GM21737 (cell line): Measurements from ENCODE around the gene JPT1.
A peak's percentile ranks its signal among the peaks of the same experiment; 100 is the strongest.
"Not testable (repeated sequence)": the region's sequence is repeated elsewhere in the genome, so short reads cannot be mapped to it uniquely, and the experiment has no call there.

Experiments used
- ATAC-seq: cut with Tn5 transposase; IDR thresholded peaks from one replicate; pipeline ENCODE4 v1.9.1; 2021; ENCODE audit warnings: mild to moderate bottlenecking, moderate library complexity; ENCODE audit not compliant: unreplicated experiment

The JPT1 gene, protein sequence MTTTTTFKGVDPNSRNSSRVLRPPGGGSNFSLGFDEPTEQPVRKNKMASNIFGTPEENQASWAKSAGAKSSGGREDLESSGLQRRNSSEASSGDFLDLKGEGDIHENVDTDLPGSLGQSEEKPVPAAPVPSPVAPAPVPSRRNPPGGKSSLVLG

DNA sequence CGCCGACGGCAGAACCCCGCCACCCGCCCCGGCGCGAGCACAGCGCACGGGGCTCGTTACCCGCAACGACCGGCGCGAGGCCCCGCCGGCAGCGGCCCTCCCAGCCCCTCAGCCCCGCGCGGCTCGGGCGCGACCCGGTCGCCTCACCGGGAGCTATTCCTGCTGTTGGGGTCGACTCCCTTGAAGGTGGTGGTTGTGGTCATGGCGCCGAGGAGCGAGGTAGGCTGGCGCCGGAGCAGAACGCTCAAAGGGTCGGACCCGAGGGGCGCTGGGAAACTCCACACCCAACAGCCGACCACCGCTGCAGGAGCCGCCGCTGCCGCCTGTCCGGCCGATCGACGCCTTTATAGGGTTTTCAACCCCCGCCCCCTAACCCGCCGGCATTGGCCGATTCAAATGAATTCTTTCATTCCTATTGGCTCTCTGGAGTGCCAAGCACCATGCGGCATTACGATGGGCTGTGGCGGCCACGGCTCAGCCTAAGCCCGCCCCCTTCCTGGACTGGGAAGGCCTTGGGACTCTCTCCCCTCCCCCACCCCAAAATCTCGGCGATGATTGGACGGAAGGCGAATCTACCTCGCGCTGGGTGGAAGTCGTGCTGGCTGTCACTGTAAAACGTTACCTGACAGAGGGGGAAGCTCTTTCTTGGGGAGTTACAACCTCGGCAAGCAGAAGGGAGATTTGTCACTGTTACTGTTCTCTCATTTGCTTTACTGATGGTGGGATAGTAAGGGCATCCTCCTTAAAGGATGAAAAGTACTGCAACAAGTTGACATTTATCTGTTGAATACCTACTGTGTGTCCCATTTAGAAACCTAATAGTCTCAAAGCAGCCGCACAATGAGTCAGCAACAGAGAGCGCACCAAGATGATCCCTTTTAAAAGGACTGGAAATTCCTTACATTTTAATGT, at the start of gene JPT1:
JPT1 (minus strand) TSS at position 318 of the 912 bp plus-strand sequence; CDS start at position 203, 115 bp downstream.
- ATAC-seq, result peak; percentile 89

DNA sequence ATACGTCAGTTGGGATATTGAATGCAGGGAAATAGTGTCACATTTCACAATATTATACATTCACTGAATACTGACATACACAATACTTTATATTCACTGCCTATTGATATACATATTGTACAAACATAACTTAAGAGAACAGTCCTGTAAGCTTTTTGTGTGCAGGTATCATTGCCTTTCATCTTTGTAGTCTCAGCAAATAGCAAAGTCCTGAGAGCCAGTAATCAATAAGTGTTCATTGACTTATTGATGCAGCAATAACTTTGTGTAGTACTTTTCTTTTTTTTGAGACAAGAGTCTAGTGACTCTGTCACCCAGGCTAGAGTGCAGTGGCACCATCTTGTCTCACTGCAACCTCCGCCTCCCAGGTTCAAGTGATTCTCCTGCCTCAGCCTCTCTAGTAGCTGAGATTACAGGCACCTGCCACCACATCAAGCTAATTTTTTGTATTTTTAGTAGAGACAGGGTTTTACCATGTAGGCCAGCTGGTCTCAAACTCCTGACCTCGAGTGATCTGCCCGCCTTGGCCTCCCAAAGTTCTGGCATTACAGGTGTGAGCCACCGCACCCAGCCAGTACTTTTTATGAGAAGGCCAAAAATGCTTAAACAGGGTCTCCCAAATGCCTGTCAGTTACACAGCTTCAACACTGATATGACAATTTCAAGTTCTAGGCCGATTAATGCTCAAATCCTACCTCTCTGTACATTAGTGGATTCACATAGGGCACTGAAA, 45.7 kb upstream of the JPT1 start:
- ATAC-seq, result no peak

DNA sequence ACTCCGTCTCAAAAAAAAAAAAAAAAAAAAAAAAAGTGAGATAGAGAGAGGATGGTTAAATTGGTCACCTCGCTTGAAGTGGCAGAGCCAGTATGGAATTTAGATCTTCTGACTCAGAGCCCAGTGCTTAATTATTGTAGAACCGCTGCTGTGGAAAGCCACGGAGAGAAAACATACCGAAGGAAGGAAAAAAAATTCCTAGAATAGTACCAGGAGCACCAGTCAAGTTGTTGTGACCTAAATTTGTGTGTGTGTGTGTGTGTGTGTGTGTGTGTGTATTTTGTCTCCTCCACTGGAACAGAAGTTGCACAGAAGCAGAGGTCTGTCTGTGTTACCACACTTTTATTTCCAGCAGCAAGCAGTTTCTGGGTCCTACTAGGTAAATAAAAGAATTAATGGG, 40.6 kb upstream of the JPT1 start:
- no peak for ATAC-seq

DNA sequence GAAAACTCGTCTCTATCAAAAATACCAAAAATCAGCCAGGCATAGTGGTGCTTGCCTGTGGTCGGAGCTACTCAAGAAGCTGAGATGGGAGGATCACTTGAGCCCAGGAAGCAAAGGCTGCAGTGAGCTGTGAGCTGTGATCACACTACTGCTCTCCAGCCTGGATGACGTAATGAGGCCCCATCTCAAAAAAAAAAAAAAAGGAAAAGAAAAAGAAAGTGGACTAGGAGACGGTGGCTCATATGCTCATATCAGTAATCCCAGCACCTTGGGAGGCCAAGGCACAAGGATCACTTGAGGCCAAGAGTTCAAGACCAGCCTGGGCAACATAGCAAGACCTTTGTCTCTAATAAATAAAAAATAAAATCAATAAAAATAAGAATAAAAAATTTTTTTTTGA, 37.3 kb upstream of the JPT1 start:
- ATAC-seq, result no peak

DNA sequence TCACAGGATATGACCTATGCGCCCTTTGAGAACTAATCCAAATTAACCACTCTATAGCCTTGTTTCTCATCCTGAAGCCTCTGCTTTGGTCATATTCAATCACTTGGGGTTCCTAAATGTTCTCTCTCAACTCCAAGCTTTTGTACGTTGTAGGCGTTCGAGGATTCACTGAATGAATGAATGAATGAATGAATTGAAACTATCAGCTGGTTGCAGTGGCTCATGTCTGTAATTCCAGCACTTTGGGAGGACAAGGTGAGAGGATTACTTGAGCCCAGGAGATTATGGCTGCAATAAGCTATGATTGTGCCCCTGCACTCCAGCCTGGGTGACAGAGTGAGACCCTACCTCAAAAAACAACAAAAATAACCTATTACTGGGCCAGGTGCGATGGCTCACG, 34.3 kb upstream of the JPT1 start:
- no peak for ATAC-seq

DNA sequence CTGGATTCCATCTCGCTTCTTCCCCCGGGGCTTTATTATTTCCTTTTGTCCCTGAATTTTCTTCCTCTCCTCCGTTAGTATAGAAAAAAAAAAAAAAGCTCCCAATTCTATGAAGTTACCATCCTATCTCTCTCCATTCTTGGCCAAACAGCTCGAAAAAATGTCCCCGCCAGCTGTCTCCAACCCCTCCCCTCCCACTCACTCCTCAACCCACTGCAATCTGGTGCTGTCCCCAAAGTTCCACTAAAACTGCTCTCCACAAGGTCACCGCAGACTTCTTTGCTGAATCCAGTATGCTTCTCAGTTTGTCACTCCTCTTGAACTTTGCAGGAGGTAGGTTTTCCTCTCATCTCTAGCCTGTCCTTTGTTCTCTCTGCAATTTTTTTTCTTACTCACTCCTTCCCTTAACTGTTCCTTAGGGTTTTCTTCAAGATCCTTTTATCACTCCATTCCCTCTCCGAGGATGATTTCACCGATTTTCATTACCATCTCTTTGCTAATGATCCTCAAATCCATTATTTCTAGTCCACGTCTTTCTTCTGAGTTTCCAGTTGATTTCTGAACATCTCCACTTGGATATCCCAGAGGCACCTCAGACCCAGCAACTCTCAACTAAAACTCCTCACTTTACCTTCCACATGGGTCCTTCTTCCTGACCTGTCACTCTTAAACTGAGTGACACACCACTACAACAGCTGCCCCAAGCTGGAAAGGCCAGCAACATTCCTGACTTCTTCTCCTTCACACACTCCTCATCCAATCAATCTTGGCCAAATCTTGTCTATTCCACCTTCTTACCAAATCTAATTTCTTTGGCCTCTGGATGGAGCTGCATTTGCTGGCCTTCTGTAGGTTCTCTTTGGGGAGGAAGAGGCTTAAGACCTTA, 29.9 kb upstream of the JPT1 start:
- no peak for ATAC-seq

DNA sequence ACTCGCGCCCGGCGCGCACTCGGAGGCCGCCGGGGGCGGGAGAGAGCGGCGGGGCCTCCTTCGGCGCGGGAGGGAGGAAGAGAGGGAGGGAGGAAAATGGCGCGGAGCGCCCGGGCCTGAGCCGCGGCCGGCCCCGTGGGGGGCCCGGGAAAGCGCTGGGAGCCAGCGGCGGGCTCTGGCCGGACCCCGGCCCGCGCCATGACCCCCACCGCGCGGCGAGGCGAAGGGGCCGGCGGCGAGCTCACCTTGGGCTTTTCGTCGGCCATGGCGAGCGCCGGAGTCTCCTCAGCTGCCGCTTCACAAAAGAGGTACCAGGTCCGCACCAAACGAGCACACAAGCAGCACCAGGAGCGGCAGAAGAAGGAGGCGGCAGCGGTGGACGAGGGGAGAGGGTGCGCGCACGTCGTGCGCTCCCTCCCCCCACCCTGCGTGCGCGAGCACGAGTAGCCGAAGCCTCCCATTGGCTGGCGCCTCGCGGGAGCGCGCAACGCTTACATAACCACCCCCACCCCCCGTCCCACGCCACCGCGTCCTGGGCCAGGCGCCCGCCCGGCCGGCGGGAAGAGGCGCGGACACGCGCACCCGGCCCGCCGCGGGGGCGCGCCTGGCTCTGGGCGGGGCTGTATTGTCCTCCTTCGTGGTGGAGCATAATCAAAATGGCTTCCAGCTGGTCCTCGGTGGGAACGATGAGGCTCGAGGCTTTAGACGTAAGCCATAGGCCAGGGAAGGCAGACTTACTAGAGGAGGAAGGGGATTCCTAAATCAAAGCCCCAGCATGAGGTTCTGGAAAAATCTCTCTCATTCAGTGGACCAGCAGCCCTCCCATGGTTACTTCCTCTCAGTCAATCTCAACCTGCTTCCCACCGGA, 28.5 kb upstream of the JPT1 start, which contains the start of gene SUMO2:
SUMO2 (minus strand) TSS at position 391 of the 868 bp plus-strand sequence; CDS start at position 266, 125 bp downstream.
- ATAC-seq, result peak; percentile 73

DNA sequence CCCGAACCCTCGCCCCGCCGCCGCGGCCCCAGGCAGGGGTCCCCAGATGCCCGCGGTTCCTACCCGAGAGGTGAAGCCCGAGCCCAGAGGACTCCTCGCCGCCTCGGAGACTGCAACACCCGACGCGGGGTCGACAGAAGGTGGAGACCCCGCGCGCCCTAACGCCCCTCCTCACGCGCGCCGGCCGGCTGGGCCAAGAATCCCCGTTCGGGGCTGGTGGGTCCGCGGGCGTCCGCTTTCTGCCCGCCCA, 27.9 kb upstream of the JPT1 start:
- peak; percentile 17 for ATAC-seq

DNA sequence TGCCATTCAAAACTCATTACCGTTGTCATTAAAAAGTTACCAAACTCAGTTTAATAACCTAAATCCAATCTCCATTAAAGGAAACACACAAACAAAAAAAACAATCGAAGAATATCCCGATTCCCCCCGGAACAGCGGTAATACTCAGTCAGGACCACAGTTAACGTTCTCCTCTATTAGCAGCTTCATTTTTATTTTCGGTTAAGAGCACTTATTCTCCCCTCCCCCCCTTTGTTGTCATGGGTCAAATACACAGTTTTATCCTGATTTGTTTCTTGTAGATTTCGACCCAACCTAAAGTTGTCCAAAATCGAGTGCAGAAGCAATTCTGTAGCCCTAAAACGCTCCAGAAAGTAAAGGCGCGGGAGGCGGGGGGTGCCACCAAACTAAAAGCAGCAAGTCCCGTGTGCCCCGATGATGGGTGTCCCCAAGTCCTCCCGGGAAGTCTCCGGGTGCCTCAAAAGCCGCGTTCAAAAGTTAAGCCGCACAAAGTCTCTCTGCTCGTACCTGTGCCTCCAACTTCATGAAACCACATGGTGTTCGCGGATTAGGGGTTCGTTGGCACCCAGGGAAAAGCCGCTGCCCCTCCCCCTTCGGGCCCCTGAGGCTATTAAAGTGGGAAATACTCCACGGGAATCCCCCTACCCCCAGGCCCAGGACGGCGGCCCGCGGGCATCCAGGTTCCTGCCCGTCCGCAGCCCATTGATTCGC, 27.5 kb upstream of the JPT1 start:
- peak; percentile 10 for ATAC-seq

DNA sequence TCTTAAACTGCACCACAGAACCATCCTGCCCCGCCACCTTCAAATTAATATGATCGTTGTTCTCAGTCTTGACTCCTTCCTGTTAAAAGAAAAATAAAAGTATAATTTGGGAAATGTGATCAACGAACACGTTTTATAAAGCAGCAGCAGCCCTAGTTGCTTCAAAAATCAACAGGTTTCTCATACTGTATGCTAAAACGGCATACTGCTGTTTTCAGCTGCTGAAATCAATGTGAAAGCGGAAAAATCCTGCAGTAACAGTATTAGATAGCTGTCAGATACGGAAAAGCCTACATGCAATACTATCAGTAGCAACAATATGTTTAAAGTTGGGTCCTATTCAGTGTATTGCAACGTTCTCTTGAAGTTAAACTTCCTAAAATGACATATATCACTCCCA, 26.8 kb upstream of the JPT1 start:
- no peak for ATAC-seq

DNA sequence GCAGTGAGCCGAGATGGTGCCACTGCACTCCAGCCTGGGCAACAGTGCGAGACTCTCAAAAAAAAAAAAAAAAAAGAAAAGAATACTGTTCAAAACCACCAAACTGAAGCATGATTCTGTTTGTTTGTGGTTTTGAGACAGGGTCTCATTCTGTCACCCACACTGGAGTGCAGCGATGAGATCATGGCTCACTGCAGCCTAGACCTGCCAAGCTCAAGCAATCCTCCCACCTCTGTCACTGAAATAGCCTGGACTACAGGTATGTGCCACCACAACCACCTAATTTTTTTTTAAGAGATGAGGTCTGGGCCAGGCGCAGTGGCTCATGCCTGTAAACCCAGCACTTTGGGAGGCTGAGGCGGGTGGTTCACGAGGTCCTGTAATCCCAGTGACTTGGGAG, 24.1 kb upstream of the JPT1 start:
- no peak for ATAC-seq

DNA sequence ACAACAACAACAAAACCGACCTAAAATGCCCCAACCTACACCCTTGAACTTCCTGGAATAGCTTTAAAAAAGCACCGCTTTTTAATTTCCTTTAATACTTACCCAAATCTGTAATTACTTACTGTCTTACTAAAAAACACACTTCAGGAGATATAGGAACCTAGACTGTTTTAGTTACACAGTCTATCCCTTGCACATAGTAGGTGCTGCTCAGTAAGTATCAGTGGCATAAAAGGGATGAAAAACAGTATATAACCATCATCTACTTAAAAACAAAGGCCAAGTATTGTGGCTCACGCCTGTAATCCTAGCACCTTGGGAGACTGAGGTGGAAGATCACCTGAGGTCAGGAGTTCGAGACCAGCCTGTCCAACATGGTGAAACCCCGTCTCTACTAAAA, 22.3 kb upstream of the JPT1 start:
- ATAC-seq, result no peak

DNA sequence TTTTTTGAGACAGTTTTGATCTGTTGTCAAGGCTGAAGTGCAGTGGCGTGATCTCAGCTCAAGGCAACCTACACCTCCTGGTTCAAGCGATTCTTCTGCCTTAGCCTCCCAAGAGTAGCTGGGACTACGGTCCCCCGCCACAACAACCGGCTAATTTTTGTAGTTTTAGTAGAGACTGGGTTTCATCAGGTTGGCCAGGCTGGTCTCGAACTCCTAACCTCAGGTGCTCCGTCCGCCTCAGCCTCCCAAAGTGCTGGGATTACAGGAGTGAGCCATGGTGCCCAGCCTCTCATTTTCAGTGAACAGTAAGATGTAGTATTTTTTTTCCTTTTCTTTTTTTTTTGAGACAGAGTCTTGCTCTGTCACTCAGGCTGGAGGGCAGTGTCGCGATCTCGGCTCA, 20.7 kb upstream of the JPT1 start:
- no peak for ATAC-seq

DNA sequence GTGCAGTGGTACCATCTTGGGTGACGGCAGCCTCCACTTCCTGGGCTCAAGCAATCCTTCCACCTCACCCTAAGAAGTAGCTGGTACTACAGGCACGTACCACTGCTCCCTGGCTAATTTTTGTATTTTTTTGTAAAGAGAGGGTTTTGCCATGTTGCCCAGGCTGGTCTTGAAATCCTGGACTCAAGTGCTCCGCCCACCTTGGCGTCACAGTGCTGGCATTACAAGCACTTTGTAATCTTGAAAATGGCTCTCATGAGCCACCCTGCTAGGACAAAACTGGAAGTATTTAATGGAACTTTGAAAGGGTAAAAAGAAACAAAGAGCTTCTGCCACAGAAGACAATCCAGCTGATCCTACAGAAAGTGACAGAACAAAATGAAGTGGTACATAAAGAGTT, 19.2 kb upstream of the JPT1 start:
- no peak for ATAC-seq

DNA sequence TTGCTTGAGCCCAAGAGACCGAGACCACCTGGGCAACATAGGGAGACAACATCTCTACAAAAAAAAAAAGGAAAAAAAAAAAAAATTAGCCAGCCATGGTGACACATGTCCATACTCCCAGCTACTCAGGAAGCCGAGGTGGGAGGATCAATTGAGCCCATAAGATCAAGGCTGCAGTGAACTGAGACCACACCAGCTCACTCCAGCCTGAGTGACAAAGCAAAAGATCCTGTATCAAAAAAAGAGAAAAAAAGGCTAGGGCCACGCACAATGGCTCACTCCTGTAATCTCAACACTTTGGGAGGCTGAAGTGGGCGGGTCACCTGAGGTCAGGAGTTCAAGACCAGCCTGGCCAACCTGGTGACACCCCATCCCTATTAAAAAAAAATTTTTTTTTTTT, 14.7 kb upstream of the JPT1 start:
- ATAC-seq, result no peak

DNA sequence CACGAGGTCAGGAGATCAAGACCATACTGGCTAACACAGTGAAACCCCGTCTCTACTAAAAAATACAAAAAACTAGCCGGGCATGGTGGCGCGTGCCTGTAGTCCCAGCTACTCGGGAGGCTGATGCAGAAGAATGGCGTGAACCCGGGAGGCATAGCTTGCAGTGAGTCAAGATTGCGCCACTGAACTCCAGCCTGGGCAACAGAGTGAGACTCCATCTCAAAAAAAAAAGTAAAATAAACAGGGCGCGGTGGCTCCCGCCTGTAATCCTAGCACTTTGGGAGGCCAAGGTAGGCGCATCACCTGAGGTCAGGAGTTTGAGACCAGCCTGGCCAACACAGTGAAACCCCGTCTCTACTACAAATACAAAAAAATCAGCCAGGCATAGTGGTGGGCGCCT, 10.3 kb upstream of the JPT1 start:
- ATAC-seq, result not testable (repeated sequence)

DNA sequence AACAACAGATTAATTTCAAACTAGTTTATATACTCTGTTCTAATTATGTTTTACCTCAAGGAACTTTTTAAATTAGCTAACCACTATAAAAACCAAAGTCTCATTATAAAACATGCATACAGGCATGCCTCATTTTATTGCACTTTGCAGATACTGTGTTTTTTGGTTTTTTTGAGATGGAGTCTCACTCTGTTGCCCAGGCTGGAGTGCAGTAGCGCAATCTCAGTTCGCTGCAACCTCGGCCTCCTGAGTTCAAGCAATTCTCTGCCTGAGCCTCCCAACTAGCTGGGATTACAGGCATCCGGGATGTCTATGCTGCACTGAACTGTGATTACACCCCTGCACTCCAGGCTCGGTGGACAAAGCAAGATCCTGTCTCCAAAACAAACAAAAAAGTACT, 8.8 kb upstream of the JPT1 start:
- no peak for ATAC-seq

DNA sequence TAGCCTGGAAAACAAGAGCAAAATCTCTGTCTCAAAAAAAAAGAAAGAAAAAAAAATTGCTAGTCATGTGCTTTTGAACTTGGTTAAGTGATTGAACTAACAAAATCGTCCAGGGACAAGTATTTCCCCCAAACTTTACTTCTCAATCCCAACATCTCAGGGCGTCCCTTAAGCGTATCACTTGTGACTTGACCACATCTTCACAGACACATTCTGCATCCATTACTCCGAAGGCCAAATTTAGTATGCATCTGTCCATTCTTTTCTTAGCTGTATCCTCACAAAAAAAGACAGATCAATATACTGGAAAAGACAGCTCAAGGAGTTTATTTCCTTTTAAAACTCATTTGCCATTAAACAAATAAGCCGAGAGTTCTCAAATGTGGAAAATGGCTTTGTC, 5.9 kb upstream of the JPT1 start:
- no peak for ATAC-seq
